NB4 (cell line): ENCODE measurements around the gene STAB2.

Experiments
- DNase-seq: peaks from one replicate; pipeline ENCODE4 v3.0.0; 2010; ENCODE audit warnings: low read depth
- H3K4me3 ChIP-seq: one replicate; pipeline ENCODE4 v1.5.1; 2011; ENCODE audit warnings: mild to moderate bottlenecking, low read depth, low read length, moderate library complexity
- CTCF ChIP-seq: IDR thresholded peaks from one replicate; pipeline ENCODE4 v1.5.1; 2012; ENCODE audit warnings: low read depth, low read length
- MYC ChIP-seq: IDR thresholded peaks from 2 replicates; pipeline ENCODE4 v1.6.1; 2011; ENCODE audit warnings: low read depth, low read length
- POLR2A ChIP-seq: IDR thresholded peaks from 2 replicates; pipeline ENCODE4 v1.6.1; 2011; ENCODE audit warnings: mild to moderate bottlenecking; ENCODE audit not compliant: insufficient read length; ENCODE audit errors: extremely low read depth
- TF ChIP-seq, protein P1 (sequence below): IDR thresholded peaks from 2 replicates; pipeline ENCODE4 v1.6.1; 2011; ENCODE audit warnings: low read depth, low read length

The STAB2 gene

DNA sequence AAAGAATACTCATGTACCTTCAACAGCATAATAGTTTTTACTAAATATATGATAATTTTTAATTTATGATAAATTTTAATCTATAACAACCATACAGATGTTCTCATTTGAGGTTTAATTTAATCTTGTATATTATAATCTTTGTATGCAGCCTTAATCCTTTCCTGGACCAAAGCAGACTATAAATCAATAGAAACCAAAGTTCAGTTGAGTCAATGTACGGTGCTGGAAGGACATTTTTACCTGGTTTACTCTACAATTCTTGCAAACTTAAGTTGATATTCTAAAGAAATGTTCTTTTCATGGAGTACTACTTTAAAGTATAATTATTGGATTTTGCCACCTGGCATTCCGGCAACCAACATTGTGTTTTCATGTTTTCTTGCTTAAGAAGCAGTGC lies 118.0 kb downstream of the STAB2 start:
- TF ChIP-seq, protein P1, sequence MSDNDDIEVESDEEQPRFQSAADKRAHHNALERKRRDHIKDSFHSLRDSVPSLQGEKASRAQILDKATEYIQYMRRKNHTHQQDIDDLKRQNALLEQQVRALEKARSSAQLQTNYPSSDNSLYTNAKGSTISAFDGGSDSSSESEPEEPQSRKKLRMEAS, result no peak
- H3K4me3 ChIP-seq, result no peak overlapping the region
- no peak for DNase-seq

GRCh38 chr12:103705927-103706326 lies 118.9 kb downstream of the STAB2 start:
- TF ChIP-seq POLR2A (no peak), CTCF (peak; percentile 32)
- DNase-seq, result peak; percentile 22
- no peak overlapping the region for H3K4me3 ChIP-seq

GRCh38 chr12:103707446-103707845 lies 120.4 kb downstream of the STAB2 start:
- H3K4me3 ChIP-seq, result no peak overlapping the region
- TF ChIP-seq POLR2A (no peak), MYC (no peak), CTCF (no peak)
- TF ChIP-seq, protein P1, result no peak
- no peak for DNase-seq

DNA sequence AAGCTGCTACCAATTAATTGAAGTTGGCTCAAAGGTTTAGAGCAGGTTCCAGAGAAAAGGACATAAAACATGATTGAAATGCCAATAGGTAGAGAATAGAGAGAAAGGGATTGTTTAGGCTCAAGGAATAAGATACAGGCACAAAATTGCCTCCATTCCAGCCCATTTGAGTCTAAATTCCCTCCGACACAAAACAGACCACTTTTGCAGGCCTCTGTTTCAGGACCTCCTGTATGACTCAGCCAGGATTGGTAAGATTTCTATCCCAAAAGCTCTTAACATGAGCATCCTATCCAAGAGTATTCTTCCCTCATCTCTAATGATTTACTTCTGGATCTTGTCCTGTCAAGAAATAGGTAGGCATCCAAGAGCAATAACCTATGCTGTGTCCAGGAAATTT lies 123.5 kb downstream of the STAB2 start:
- H3K4me3 ChIP-seq, result no peak overlapping the region
- TF ChIP-seq POLR2A (no peak), CTCF (no peak), MYC (no peak)
- TF ChIP-seq, protein P1, result no peak
- no peak for DNase-seq

DNA sequence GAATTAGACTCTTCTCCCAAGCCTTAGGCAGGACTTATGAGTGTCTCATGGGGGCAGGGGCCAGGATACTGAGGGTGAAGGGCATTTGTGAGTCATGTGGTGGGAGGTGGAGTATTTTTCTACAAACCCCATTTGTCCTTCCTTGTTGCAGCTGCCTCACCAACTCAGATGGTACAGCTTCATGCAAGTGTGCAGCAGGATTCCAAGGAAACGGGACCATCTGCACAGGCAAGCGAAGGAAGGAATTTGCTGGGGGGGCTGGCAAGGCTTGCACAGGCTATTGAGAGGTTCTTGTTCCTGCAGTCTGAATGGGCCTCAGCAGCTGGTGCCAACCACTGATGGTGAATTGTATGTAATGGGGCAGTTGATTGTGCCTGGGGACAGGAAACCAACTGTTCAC lies 125.1 kb downstream of the STAB2 start:
- DNase-seq, result no peak
- no peak overlapping the region for H3K4me3 ChIP-seq
- no peak for TF ChIP-seq MYC
- TF ChIP-seq POLR2A, result no peak
- TF ChIP-seq, protein P1, result no peak
- no peak for TF ChIP-seq CTCF

DNA sequence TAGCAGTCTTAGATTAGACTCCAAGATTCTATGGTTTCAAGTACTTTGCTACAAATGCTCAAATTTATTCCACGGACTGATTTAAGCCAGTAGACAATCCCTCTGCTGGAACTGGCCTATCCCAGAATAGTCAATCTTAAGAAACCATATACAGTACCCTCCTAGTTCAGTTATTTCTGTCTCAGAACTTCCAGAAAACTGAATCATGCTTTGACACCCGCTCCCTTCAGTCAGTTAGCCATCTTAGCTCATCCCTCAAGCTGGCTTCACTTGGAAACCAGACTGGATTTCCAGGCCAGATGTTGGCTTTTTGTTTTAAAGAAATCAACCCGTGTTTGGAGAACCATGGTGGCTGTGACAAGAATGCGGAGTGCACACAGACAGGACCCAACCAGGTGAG lies 128.4 kb downstream of the STAB2 start:
- no peak for DNase-seq
- TF ChIP-seq CTCF (no peak), MYC (no peak), POLR2A (no peak)
- TF ChIP-seq, protein P1, result no peak

More for the DNA sequence above, 128.4 kb downstream of the STAB2 start:
- H3K4me3 ChIP-seq, result no peak overlapping the region
